HepG2 (cell line): Measurements from ENCODE around the gene ZNF503. TPM values are rescaled to one million over a fixed set of nuclear protein-coding genes. Genes with fewer than 3 reads are reported as not detected.
A peak's percentile ranks its signal among the peaks of the same experiment; 100 is the strongest.

ENCODE experiments used
- ATAC-seq: fragments of 200-7000 bp; cut with Tn5 transposase; 3 replicates; pipeline ENCODE4 v1.9.1; 2020; ENCODE audit warnings: mild to moderate bottlenecking, moderate library complexity
- BruUV-seq: library from RNA; stranded (reverse); fragments of 400-500 nt; replicated peaks from 2 replicates; lab custom pipeline; 2021; lab: Mats Ljungman, UMichigan
- CTCF ChIA-PET: fragments of 300-600 bp; formaldehyde crosslinking; extraction: SDS; loops from one replicate; lab custom pipeline; 2021; ENCODE audit warnings: low total read pairs, inconsistent platforms, low intra/inter-chr PET ratio; lab: Yijun Ruan, JAX
- POLR2A ChIA-PET: fragments of 350-600 bp; sonication (Branson Sonifier 250); formaldehyde crosslinking; loops from one replicate; lab custom pipeline; 2020; ENCODE audit warnings: antibody characterized with exemption, inconsistent platforms; lab: Yijun Ruan, JAX
- DNase-seq: peaks from one replicate; pipeline ENCODE4 v3.0.0-alpha.2; 2015; ENCODE audit warnings: low spot score
- FAIRE-seq: peaks from 3 replicates; lab custom pipeline; 2011; peaks lifted over from hg19 to GRCh38; lab: Jason Lieb, UNC
- H2AFZ ChIP-seq: one replicate; pipeline ENCODE4 v1.6.1; 2011; ENCODE audit warnings: low read length, inconsistent platforms
- H3K27ac ChIP-seq: fragments of 300-600 bp; 3 replicates; pipeline ENCODE4 v1.8.0; 2011; ENCODE audit warnings: mixed run types, mild to moderate bottlenecking, mixed read lengths, low read length, inconsistent platforms; ENCODE audit not compliant: insufficient read depth; ENCODE audit errors: extremely low read length
- H3K27me3 ChIP-seq, 2 experiments: fragments of 200-600 bp in 1 of 2; 2 replicates in 1 of 2; 3 replicates in 1 of 2; pipeline versions ENCODE4 v1.6.0 to v1.8.0; 2011; ENCODE audit warnings: low read length in 2 of 2, mild to moderate bottlenecking in 2 of 2, moderate library complexity in 2 of 2, inconsistent platforms in 1 of 2; ENCODE audit not compliant: insufficient read depth in 2 of 2, control insufficient read depth in 1 of 2
- H3K36me3 ChIP-seq, 2 experiments: fragments of 200-600 bp in 1 of 2; replicated peaks in 1 of 2; 2 replicates in 1 of 2; 3 replicates in 1 of 2; pipeline versions ENCODE4 v1.5.1 to v1.8.0; 2011; ENCODE audit warnings: low read length in 2 of 2, inconsistent platforms in 1 of 2; ENCODE audit not compliant: insufficient read depth in 2 of 2, control insufficient read depth in 1 of 2
- H3K4me1 ChIP-seq: 2 replicates; pipeline ENCODE4 v1.5.1; 2012; ENCODE audit warnings: low read length, inconsistent platforms; ENCODE audit not compliant: insufficient read depth
- H3K4me2 ChIP-seq: 2 replicates; pipeline ENCODE4 v1.6.0; 2011; ENCODE audit warnings: low read depth, low read length, inconsistent platforms
- H3K4me3 ChIP-seq, 3 experiments: fragments of 200-600 bp in 1 of 3; sonication (generic), shearing (Covaris generic) in 1 of 3; replicated peaks in 1 of 3; 2 replicates each; pipeline ENCODE4 v1.5.1; 2011 to 2016; ENCODE audit warnings: low read length in 3 of 3, inconsistent platforms in 2 of 3, low read depth in 2 of 3, mild to moderate bottlenecking in 2 of 3, control low read depth in 1 of 3, mixed read lengths in 1 of 3; ENCODE audit not compliant: insufficient read depth in 1 of 3
- H3K79me2 ChIP-seq: one replicate; pipeline ENCODE4 v1.6.1; 2011; ENCODE audit warnings: low read length, inconsistent platforms; ENCODE audit not compliant: insufficient read depth
- H3K9ac ChIP-seq: 2 replicates; pipeline ENCODE4 v1.6.0; 2011; ENCODE audit warnings: mild to moderate bottlenecking, low read depth, low read length, inconsistent platforms; ENCODE audit not compliant: insufficient read depth
- H3K9me3 ChIP-seq: 2 replicates; pipeline ENCODE4 v1.5.1; 2012; ENCODE audit warnings: mild to moderate bottlenecking, low read length
- H4K20me1 ChIP-seq: 2 replicates; pipeline ENCODE4 v1.6.0; 2011; ENCODE audit warnings: inconsistent platforms, mild to moderate bottlenecking, low read length, moderate library complexity; ENCODE audit not compliant: insufficient read depth
- HNRNPL ChIP-seq: fragments of 200-400 bp; formaldehyde crosslinking; IDR thresholded peaks from 2 replicates; pipeline ENCODE4 v1.6.1; 2017; ENCODE audit warnings: mild to moderate bottlenecking, low read depth, low read length
- KLF15 ChIP-seq: sonication (generic); formaldehyde crosslinking; IDR thresholded peaks from 2 replicates; pipeline ENCODE4 v1.8.1; 2023; ENCODE audit warnings: borderline replicate concordance, mild to moderate bottlenecking, inconsistent platforms, missing genetic modification reagents, mixed read lengths
- MEF2D ChIP-seq: sonication (generic); formaldehyde crosslinking; IDR thresholded peaks from 2 replicates; pipeline ENCODE4 v1.5.1; 2020; ENCODE audit warnings: mild to moderate bottlenecking, missing genetic modification reagents
- NCOR1 ChIP-seq: fragments of 200-600 bp; sonication (generic); IDR thresholded peaks from 2 replicates; pipeline ENCODE4 v1.7.0; 2017; ENCODE audit warnings: antibody characterized with exemption, low read length, borderline replicate concordance
- NFE2L2 ChIP-seq: fragments of 150-350 bp; IDR thresholded peaks from 2 replicates; pipeline ENCODE4 v1.6.1; 2014; ENCODE audit warnings: low read length
- PHF8 ChIP-seq: sonication (generic); formaldehyde crosslinking; IDR thresholded peaks from 2 replicates; pipeline ENCODE4 v1.5.0; 2020; ENCODE audit warnings: missing genetic modification reagents
- RBFOX2 ChIP-seq: fragments of 200-400 bp; formaldehyde crosslinking; IDR thresholded peaks from 2 replicates; pipeline ENCODE4 v1.6.1; 2017; ENCODE audit warnings: low read depth, mild to moderate bottlenecking, low read length
- SRSF1 ChIP-seq: fragments of 200-400 bp; formaldehyde crosslinking; optimal IDR thresholded peaks from 2 replicates; pipeline ENCODE3; 2017; ENCODE audit warnings: mild to moderate bottlenecking, low read depth, low read length, moderate library complexity
- ZEB1 ChIP-seq: IDR thresholded peaks from 2 replicates; pipeline ENCODE4 v1.6.1; 2012; ENCODE audit warnings: mild to moderate bottlenecking, low read depth, inconsistent platforms; ENCODE audit not compliant: insufficient replicate concordance
- ZNF121 ChIP-seq: sonication (generic); formaldehyde crosslinking; IDR thresholded peaks from 2 replicates; pipeline ENCODE4 v1.5.0; 2020; ENCODE audit warnings: mild to moderate bottlenecking, missing genetic modification reagents
- ZNF230 ChIP-seq: sonication (generic); formaldehyde crosslinking; IDR thresholded peaks from 2 replicates; pipeline ENCODE4 v1.4.0; 2020; ENCODE audit warnings: mild to moderate bottlenecking, missing genetic modification reagents
- ZNF441 ChIP-seq: sonication (generic); formaldehyde crosslinking; IDR thresholded peaks from 2 replicates; pipeline ENCODE4 v1.7.0; 2021; ENCODE audit warnings: missing genetic modification reagents, borderline replicate concordance
- ZNF446 ChIP-seq: sonication (generic); formaldehyde crosslinking; IDR thresholded peaks from 2 replicates; pipeline ENCODE4 v1.5.0; 2020; ENCODE audit warnings: mild to moderate bottlenecking, missing genetic modification reagents
- ZNF557 ChIP-seq: sonication (generic); formaldehyde crosslinking; IDR thresholded peaks from 2 replicates; pipeline ENCODE4 v1.4.0; 2020; ENCODE audit warnings: missing genetic modification reagents
- WGBS: methylation state at CpG from one replicate; pipeline ENCODE4 v1.1.6; 2017; ENCODE audit warnings: low lambda C conversion rate; 5-methylcytosine and 5-hydroxymethylcytosine counted together
- in situ Hi-C: cut with HindIII; loops from 2 replicates; pipeline ENCODE4 v1.10.0; 2017; ENCODE audit warnings: low pct_unique_long_range_greater_than_20kb; ENCODE audit not compliant: extremely low pct_ligation_motif_present
- intact Hi-C: fragments of 100-400 bp; cut with micrococcal nuclease; formaldehyde crosslinking; loops from one replicate; pipeline ENCODE4 v1.10.0; 2022; ENCODE audit not compliant: unreplicated experiment
- polyA plus RNA-seq, 8 experiments: library from polyadenylated mRNA; depleted of rRNA in 3 of 8; stranded (reverse) in 7 of 8; unstranded in 1 of 8; fragments of >200 nt; fragmentation: Illumina TruSeq in 4 of 8; extraction: Trizol in 4 of 8; gene quantifications; 2 replicates each; pipeline versions ENCODE4 v1.2.1 to v1.2.3, GENCODE V29; 2011 to 2016; ENCODE audit warnings: low read depth in 4 of 8, missing spikeins in 1 of 8, mixed read lengths in 1 of 8; ENCODE audit not compliant: insufficient read depth in 1 of 8
- total RNA-seq, 5 experiments: library from RNA; depleted of rRNA; stranded (reverse); fragments of >200 nt; fragmentation: Illumina TruSeq; extraction: Trizol; gene quantifications; 2 replicates each; pipeline ENCODE4 v1.2.3, GENCODE V29; 2016; ENCODE audit warnings: low read depth in 1 of 5
- TF ChIP-seq, protein P1 (sequence below): sonication (generic); formaldehyde crosslinking; conservative IDR thresholded peaks from 2 replicates; pipeline ENCODE4 v1.4.0; 2020; ENCODE audit warnings: missing genetic modification reagents
- TF ChIP-seq, protein P2 (sequence below): sonication (generic); formaldehyde crosslinking; IDR thresholded peaks from 2 replicates; pipeline ENCODE4 v1.4.0; 2020; ENCODE audit warnings: missing genetic modification reagents
- TF ChIP-seq, protein P3 (sequence below): sonication (generic); formaldehyde crosslinking; IDR thresholded peaks from 2 replicates; pipeline ENCODE4 v1.4.0; 2020; ENCODE audit warnings: missing genetic modification reagents

Gene ZNF503
- total and polyA plus RNA-seq, 2 of the 13 experiments (the other 11 are each of a cell fraction or from before 2014, with no cell fraction given) = 2.7 to 8.3 TPM

DNA sequence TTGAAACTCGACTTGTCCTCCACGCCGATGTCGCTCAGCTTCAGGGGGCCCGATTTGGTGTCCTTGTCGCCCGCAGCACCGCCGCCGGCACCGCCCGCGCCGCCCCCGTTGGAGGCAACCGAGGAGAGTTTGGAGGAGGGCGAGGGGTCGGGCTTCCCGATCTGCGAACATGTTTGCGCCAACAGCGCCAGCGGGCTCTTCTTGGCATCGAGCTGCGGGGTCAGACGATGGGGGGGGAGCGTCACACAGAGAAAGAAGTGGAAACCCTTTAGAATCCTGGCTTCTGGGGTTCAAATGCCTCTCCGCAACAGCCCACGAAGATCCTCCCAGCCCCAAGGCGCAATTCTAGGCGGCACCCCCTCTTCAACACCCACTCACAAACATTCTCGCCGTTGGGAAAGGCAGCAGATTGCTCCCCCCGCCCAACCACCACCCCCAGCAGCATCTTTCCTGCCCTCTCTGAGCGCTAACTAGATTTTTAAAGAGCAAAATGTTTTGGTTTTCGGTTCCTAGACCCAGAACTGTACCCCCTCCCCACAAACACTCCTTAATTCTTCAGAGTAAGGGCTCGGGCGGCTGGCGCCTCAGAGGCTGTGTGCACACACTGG, 1.3 kb downstream of the ZNF503 start:
- ATAC-seq (no peak), FAIRE-seq (no peak), DNase-seq (no peak)
- no peaks in the 10 kb centered on the region; a peak in 1 of 5 replicates for H3K27me3 ChIP-seq
- H3K4me2 ChIP-seq = peak overlapping the region; percentile 79
- in situ Hi-C loops (loop anchor here (5.0 kb wide), 1 partner anchor 372 kb away; no protein-coding TSS in a partner anchor), intact Hi-C loops (loop anchor here (2.0 to 10.0 kb wide), 6 partner anchors 97 to 902 kb away; no protein-coding TSS in a partner anchor)
- ChIA-PET POLR2A (interaction anchor here (0.7 to 8.4 kb wide), 16 partner anchors 9 to 1249 kb away, joined by 3 to 219 read pairs (median 4); partner anchors contain the start of genes ADK, AP3M1 and LRMDA), CTCF (interaction anchor here (1.5 kb wide), 1 partner anchor 903 kb away, joined by 5 read pairs; no protein-coding TSS in a partner anchor)
- H3K36me3 ChIP-seq = peaks cover 5 to 21% of the 10 kb centered on the region in 2 experiments; a peak in 2 of 5 replicates
- peak overlapping the region; percentile 100 for H3K4me3 ChIP-seq
- H3K4me1 ChIP-seq = peaks cover 15% of the 10 kb centered on the region
- H4K20me1 ChIP-seq = peaks cover 26% of the 10 kb centered on the region; the same call in 1 of the 2 replicates
- no peak overlapping the region for H2AFZ ChIP-seq
- peak overlapping the region; percentile 97 for H3K27ac ChIP-seq
- peak overlapping the region; percentile 93 for H3K9ac ChIP-seq
- BruUV-seq = no TSS peak
- WGBS = 0% methylated on average over 24 of the region's 39 CpGs
- no peaks in the 10 kb centered on the region for H3K9me3 ChIP-seq
- peaks cover 55% of the 10 kb centered on the region for H3K79me2 ChIP-seq
- TF ChIP-seq, protein P1, sequence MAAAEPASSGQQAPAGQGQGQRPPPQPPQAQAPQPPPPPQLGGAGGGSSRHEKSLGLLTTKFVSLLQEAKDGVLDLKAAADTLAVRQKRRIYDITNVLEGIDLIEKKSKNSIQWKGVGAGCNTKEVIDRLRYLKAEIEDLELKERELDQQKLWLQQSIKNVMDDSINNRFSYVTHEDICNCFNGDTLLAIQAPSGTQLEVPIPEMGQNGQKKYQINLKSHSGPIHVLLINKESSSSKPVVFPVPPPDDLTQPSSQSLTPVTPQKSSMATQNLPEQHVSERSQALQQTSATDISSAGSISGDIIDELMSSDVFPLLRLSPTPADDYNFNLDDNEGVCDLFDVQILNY (CRISPR knock-in tag) = no peak
- TF ChIP-seq ZNF557 (no peak), ZNF230 (CRISPR knock-in tag) (no peak), ZNF441 (CRISPR knock-in tag) (0 out of 2 replicates have a peak, but pooled peaks have one; percentile 33), KLF15 (no peak), NCOR1 (0 out of 2 replicates have a peak, but pooled peaks have one; percentile 7), ZNF446 (CRISPR knock-in tag) (peak; percentile 22; the same call in 1 of the 2 replicates), ZNF121 (0 out of 2 replicates have a peak, but pooled peaks have one; percentile 8), NFE2L2 (no peak), HNRNPL (peak; percentile 13; the same call in 1 of the 2 replicates), SRSF1 (peak; percentile 60), RBFOX2 (peak; percentile 76), ZEB1 (peak; percentile 20), PHF8 (peak; percentile 27; the same call in 1 of the 2 replicates), MEF2D (no peak)
- TF ChIP-seq, protein P2, sequence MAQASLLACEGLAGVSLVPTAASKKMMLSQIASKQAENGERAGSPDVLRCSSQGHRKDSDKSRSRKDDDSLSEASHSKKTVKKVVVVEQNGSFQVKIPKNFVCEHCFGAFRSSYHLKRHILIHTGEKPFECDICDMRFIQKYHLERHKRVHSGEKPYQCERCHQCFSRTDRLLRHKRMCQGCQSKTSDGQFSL (CRISPR knock-in tag) = 0 out of 2 replicates have a peak, but pooled peaks have one; percentile 47
- TF ChIP-seq, protein P3, sequence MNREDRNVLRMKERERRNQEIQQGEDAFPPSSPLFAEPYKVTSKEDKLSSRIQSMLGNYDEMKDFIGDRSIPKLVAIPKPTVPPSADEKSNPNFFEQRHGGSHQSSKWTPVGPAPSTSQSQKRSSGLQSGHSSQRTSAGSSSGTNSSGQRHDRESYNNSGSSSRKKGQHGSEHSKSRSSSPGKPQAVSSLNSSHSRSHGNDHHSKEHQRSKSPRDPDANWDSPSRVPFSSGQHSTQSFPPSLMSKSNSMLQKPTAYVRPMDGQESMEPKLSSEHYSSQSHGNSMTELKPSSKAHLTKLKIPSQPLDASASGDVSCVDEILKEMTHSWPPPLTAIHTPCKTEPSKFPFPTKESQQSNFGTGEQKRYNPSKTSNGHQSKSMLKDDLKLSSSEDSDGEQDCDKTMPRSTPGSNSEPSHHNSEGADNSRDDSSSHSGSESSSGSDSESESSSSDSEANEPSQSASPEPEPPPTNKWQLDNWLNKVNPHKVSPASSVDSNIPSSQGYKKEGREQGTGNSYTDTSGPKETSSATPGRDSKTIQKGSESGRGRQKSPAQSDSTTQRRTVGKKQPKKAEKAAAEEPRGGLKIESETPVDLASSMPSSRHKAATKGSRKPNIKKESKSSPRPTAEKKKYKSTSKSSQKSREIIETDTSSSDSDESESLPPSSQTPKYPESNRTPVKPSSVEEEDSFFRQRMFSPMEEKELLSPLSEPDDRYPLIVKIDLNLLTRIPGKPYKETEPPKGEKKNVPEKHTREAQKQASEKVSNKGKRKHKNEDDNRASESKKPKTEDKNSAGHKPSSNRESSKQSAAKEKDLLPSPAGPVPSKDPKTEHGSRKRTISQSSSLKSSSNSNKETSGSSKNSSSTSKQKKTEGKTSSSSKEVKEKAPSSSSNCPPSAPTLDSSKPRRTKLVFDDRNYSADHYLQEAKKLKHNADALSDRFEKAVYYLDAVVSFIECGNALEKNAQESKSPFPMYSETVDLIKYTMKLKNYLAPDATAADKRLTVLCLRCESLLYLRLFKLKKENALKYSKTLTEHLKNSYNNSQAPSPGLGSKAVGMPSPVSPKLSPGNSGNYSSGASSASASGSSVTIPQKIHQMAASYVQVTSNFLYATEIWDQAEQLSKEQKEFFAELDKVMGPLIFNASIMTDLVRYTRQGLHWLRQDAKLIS (CRISPR knock-in tag) = peak; percentile 53; the same call in 1 of the 2 replicates
